IMR-90 (cell line): ENCODE data around the gene RIMS4. TPM values are rescaled to one million over a fixed set of nuclear protein-coding genes. Genes with fewer than 3 reads are reported as not detected.

Experiments used
- ATAC-seq: fragments of 200-7000 bp; cut with Tn5 transposase; 2 replicates; pipeline ENCODE4 v1.9.1; 2020; ENCODE audit warnings: low read depth, mild to moderate bottlenecking, moderate library complexity
- BruUV-seq: library from RNA; stranded (reverse); fragments of 400-500 nt; replicated peaks from 2 replicates; lab custom pipeline; 2021; lab: Mats Ljungman, UMichigan
- CTCF ChIA-PET: fragments of 300-600 bp; formaldehyde crosslinking; extraction: SDS; loops from one replicate; lab custom pipeline; 2021; ENCODE audit warnings: antibody characterized with exemption; lab: Yijun Ruan, JAX
- POLR2A ChIA-PET: fragments of 300-600 bp; sonication (Branson Sonifier 250); formaldehyde crosslinking; loops from one replicate; lab custom pipeline; 2022; ENCODE audit warnings: antibody characterized with exemption; ENCODE audit not compliant: unreplicated experiment; lab: Charles Lee
- DNase-seq: peaks from one replicate; pipeline ENCODE4 v3.0.0; 2013
- H2AFZ ChIP-seq: replicated peaks from 2 replicates; pipeline ENCODE3; 2013; ENCODE audit warnings: low read length, mild to moderate bottlenecking; ENCODE audit not compliant: poor library complexity
- H2AK5ac ChIP-seq: 2 replicates; pipeline ENCODE4 v1.6.1; 2013; ENCODE audit warnings: low read depth, low read length, inconsistent platforms
- H2AK9ac ChIP-seq: replicated peaks from 2 replicates; pipeline ENCODE3; 2013; ENCODE audit warnings: mild to moderate bottlenecking, low read depth, low read length, moderate library complexity; ENCODE audit not compliant: poor library complexity
- H2BK120ac ChIP-seq: 2 replicates; pipeline ENCODE4 v1.6.1; 2013; ENCODE audit warnings: low read depth, low read length, inconsistent platforms
- H2BK15ac ChIP-seq: 3 replicates; pipeline ENCODE4 v1.6.1; 2013; ENCODE audit warnings: low read depth, low read length, inconsistent platforms
- H2BK20ac ChIP-seq: 2 replicates; pipeline ENCODE4 v1.6.1; 2013; ENCODE audit warnings: low read depth, mild to moderate bottlenecking, inconsistent platforms, low read length, moderate library complexity
- H2BK5ac ChIP-seq: 2 replicates; pipeline ENCODE4 v1.6.1; 2013; ENCODE audit warnings: mild to moderate bottlenecking, low read depth, low read length, inconsistent platforms; ENCODE audit not compliant: poor library complexity, severe bottlenecking
- H3K14ac ChIP-seq: replicated peaks from 2 replicates; pipeline ENCODE4 v1.6.1; 2013; ENCODE audit warnings: low read depth, low read length, inconsistent platforms
- H3K18ac ChIP-seq: 2 replicates; pipeline ENCODE4 v1.6.1; 2013; ENCODE audit warnings: low read depth, low read length, control low read depth
- H3K23ac ChIP-seq: 2 replicates; pipeline ENCODE4 v1.6.1; 2013; ENCODE audit warnings: low read depth, low read length, inconsistent platforms
- H3K27ac ChIP-seq: 2 replicates; pipeline ENCODE4 v1.5.1; 2013; ENCODE audit warnings: mild to moderate bottlenecking, control low read depth, low read length; ENCODE audit not compliant: insufficient read depth
- H3K27me3 ChIP-seq: 2 replicates; pipeline ENCODE4 v1.6.1; 2013; ENCODE audit warnings: low read length; ENCODE audit not compliant: control insufficient read depth, insufficient read depth
- H3K36me3 ChIP-seq: 2 replicates; pipeline ENCODE4 v1.6.1; 2013; ENCODE audit warnings: low read length, mixed read lengths; ENCODE audit not compliant: control insufficient read depth, insufficient read depth
- H3K4ac ChIP-seq: 2 replicates; pipeline ENCODE4 v1.6.1; 2013; ENCODE audit warnings: low read depth, low read length, inconsistent platforms
- H3K4me1 ChIP-seq: 2 replicates; pipeline ENCODE4 v1.6.1; 2013; ENCODE audit warnings: low read length, mixed read lengths; ENCODE audit not compliant: control insufficient read depth, insufficient read depth
- H3K4me2 ChIP-seq: 2 replicates; pipeline ENCODE4 v1.6.1; 2013; ENCODE audit warnings: low read depth, mild to moderate bottlenecking, control low read depth, low read length, moderate library complexity
- H3K4me3 ChIP-seq: 2 replicates; pipeline ENCODE4 v1.5.1; 2013; ENCODE audit warnings: low read depth, mild to moderate bottlenecking, control low read depth, low read length, moderate library complexity; ENCODE audit not compliant: insufficient read depth
- H3K56ac ChIP-seq: 2 replicates; pipeline ENCODE4 v1.6.1; 2013; ENCODE audit warnings: low read length, inconsistent platforms; ENCODE audit not compliant: insufficient read depth; ENCODE audit errors: extremely low read depth
- H3K79me1 ChIP-seq, 2 experiments: 2 replicates each; pipeline ENCODE4 v1.6.1; 2013; ENCODE audit warnings: low read length in 2 of 2, inconsistent platforms in 1 of 2, low read depth in 1 of 2
- H3K9ac ChIP-seq: 2 replicates; pipeline ENCODE4 v1.6.1; 2013; ENCODE audit warnings: low read depth, low read length, control low read depth
- H3K9me1 ChIP-seq: 2 replicates; pipeline ENCODE4 v1.6.1; 2013; ENCODE audit warnings: low read length, inconsistent platforms; ENCODE audit not compliant: insufficient read depth
- H3K9me3 ChIP-seq: 2 replicates; pipeline ENCODE4 v1.6.1; 2013; ENCODE audit warnings: low read length; ENCODE audit not compliant: control insufficient read depth, insufficient read depth
- H4K20me1 ChIP-seq: 2 replicates; pipeline ENCODE4 v1.6.1; 2013; ENCODE audit warnings: low read length, inconsistent platforms; ENCODE audit not compliant: insufficient read depth
- H4K5ac ChIP-seq: 2 replicates; pipeline ENCODE4 v1.6.1; 2013; ENCODE audit warnings: mild to moderate bottlenecking, low read depth, low read length, control low read depth
- H4K8ac ChIP-seq, 2 experiments: 2 replicates each; pipeline ENCODE4 v1.6.1; 2013; ENCODE audit warnings: low read depth in 2 of 2, low read length in 2 of 2, control low read depth in 1 of 2, inconsistent platforms in 1 of 2
- H4K91ac ChIP-seq: 2 replicates; pipeline ENCODE4 v1.6.1; 2013; ENCODE audit warnings: low read depth, low read length, inconsistent platforms; ENCODE audit not compliant: insufficient read depth
- BHLHE40 ChIP-seq: fragments of 150-350 bp; IDR thresholded peaks from 2 replicates; pipeline ENCODE4 v1.6.1; 2016; ENCODE audit warnings: mild to moderate bottlenecking, low read depth, low read length
- CHD1 ChIP-seq: IDR thresholded peaks from 2 replicates; pipeline ENCODE4 v1.6.1; 2012; ENCODE audit warnings: low read depth, low read length, improper control_type of control experiment
- CTCF ChIP-seq: conservative IDR thresholded peaks from 2 replicates; pipeline ENCODE4 v1.5.1; 2012; ENCODE audit warnings: mild to moderate bottlenecking, low read depth, low read length, improper control_type of control experiment
- ELK1 ChIP-seq: fragments of 150-350 bp; IDR thresholded peaks from 2 replicates; pipeline ENCODE4 v1.6.1; 2016; ENCODE audit warnings: low read depth, mild to moderate bottlenecking, low read length, moderate library complexity, borderline replicate concordance
- FOS ChIP-seq: fragments of 150-350 bp; IDR thresholded peaks from 2 replicates; pipeline ENCODE4 v1.6.1; 2016; ENCODE audit warnings: low read depth, low read length
- MAFK ChIP-seq: IDR thresholded peaks from 2 replicates; pipeline ENCODE4 v1.6.1; 2012; ENCODE audit warnings: low read depth, low read length, improper control_type of control experiment
- MAZ ChIP-seq: IDR thresholded peaks from 2 replicates; pipeline ENCODE4 v1.6.1; 2012; ENCODE audit warnings: low read depth, mild to moderate bottlenecking, low read length, improper control_type of control experiment, moderate library complexity, borderline replicate concordance
- MXI1 ChIP-seq: IDR thresholded peaks from 2 replicates; pipeline ENCODE4 v1.6.1; 2012; ENCODE audit warnings: low read depth, mild to moderate bottlenecking, low read length, moderate library complexity, borderline replicate concordance
- NFE2L2 ChIP-seq: fragments of 150-350 bp; IDR thresholded peaks from 2 replicates; pipeline ENCODE4 v1.6.1; 2016; ENCODE audit warnings: low read depth, mild to moderate bottlenecking, low read length
- POLR2A ChIP-seq: IDR thresholded peaks from 2 replicates; pipeline ENCODE4 v1.6.1; 2012; ENCODE audit warnings: mild to moderate bottlenecking, low read depth, low read length
- RCOR1 ChIP-seq: IDR thresholded peaks from 2 replicates; pipeline ENCODE4 v1.6.1; 2012; ENCODE audit warnings: mild to moderate bottlenecking, low read length, improper control_type of control experiment; ENCODE audit not compliant: insufficient replicate concordance
- RFX5 ChIP-seq: IDR thresholded peaks from 2 replicates; pipeline ENCODE4 v1.8.0; 2012; ENCODE audit warnings: low read depth, mild to moderate bottlenecking, low read length, moderate library complexity
- SMC3 ChIP-seq: fragments of 150-350 bp; IDR thresholded peaks from 2 replicates; pipeline ENCODE4 v1.6.1; 2016; ENCODE audit warnings: low read depth, mild to moderate bottlenecking, antibody characterized with exemption, low read length, moderate library complexity
- USF2 ChIP-seq: fragments of 150-350 bp; IDR thresholded peaks from 2 replicates; pipeline ENCODE4 v1.6.1; 2017; ENCODE audit warnings: mild to moderate bottlenecking, antibody characterized with exemption, low read length, low read depth
- WGBS, 2 experiments: methylation state at CpG; one replicate each; pipeline versions ENCODE4 v1.1.5 to v1.1.7; 2013; ENCODE audit warnings: missing lambda C conversion rate in 2 of 2; ENCODE audit not compliant: insufficient read length in 1 of 2; ENCODE audit errors: extremely low coverage in 2 of 2; 5-methylcytosine and 5-hydroxymethylcytosine counted together
- dilution Hi-C: fragments of 300-500 bp; cut with HindIII; formaldehyde crosslinking; loops from one replicate; pipeline ENCODE4 v1.14.3; 2018; ENCODE audit warnings: low sequenced_read_pairs; ENCODE audit not compliant: unreplicated experiment
- in situ Hi-C: fragments of 300-500 bp; cut with MboI; formaldehyde crosslinking; loops from 3 replicates; pipeline ENCODE4 v1.14.3; 2019; ENCODE audit warnings: low sequenced_read_pairs, inconsistent platforms, mixed read lengths
- intact Hi-C: fragments of 100-400 bp; cut with micrococcal nuclease; formaldehyde crosslinking; loops from 2 replicates; pipeline ENCODE4 v1.10.0; 2022
- polyA plus RNA-seq, 3 experiments: library from polyadenylated mRNA; depleted of rRNA; stranded (reverse); fragments of >200 nt; gene quantifications; 2 replicates each; pipeline ENCODE4 v1.2.3, GENCODE V29; 2012; ENCODE audit warnings: low replicate concordance in 1 of 3
- total RNA-seq: library from RNA; depleted of rRNA; stranded (reverse); fragments of >200 nt; gene quantifications from 2 replicates; pipeline ENCODE4 v1.2.3, GENCODE V29; 2012

Gene RIMS4
- total and polyA plus RNA-seq, 2 of the 4 experiments (the other 2 are of a cell fraction): not detected

- peak overlapping the region; percentile 81 for H2AFZ ChIP-seq
- H3K9me3 ChIP-seq: no peaks in the 10 kb centered on the region
- peaks cover 4% of the 10 kb centered on the region for H3K27me3 ChIP-seq
- dilution Hi-C loops: no loop called here
- TF ChIP-seq SMC3 (no peak), NFE2L2 (no peak), BHLHE40 (no peak), CTCF (no peak), CHD1 (no peak), RFX5 (no peak), MXI1 (no peak), USF2 (no peak), MAZ (no peak), MAFK (no peak), POLR2A (no peak), RCOR1 (no peak), FOS (no peak), ELK1 (no peak)
- in situ Hi-C loops: no loop called here
- H3K18ac ChIP-seq: no peak overlapping the region
- H2BK5ac ChIP-seq: no peak overlapping the region
- peak overlapping the region; percentile 94 for H4K5ac ChIP-seq
- H3K4me2 ChIP-seq: no peak overlapping the region
- DNase-seq (no peak), ATAC-seq (no peak)
- no peak overlapping the region for H3K27ac ChIP-seq
- H4K8ac ChIP-seq: peak overlapping the region; percentile 77 to 88
- no peaks in the 10 kb centered on the region for H3K79me1 ChIP-seq
- WGBS, 2 experiments: 88% methylated on average over 3 of the region's 4 CpGs; no CpG with 5 or more reads in 1 of the 2 experiments
- H4K20me1 ChIP-seq: no peaks in the 10 kb centered on the region
- no peak overlapping the region for H3K23ac ChIP-seq
- no peak overlapping the region; the same call in 2 of the 3 replicates for H2BK15ac ChIP-seq
- peaks cover 6% of the 10 kb centered on the region; the same call in 1 of the 2 replicates for H3K4me1 ChIP-seq
- intact Hi-C loops: no loop called here
- H3K9me1 ChIP-seq: no peaks in the 10 kb centered on the region; the same call in 1 of the 2 replicates
- peak overlapping the region; percentile 42; the same call in 1 of the 2 replicates for H4K91ac ChIP-seq
- POLR2A ChIA-PET: no interaction called here
- no peak overlapping the region for H2AK9ac ChIP-seq
- H3K9ac ChIP-seq: no peak overlapping the region
- CTCF ChIA-PET: interaction anchor here (1.0 kb wide), 2 partner anchors 33 to 53 kb away, joined by 3 read pairs; no protein-coding TSS in a partner anchor
- no peak overlapping the region for H3K56ac ChIP-seq
- peak overlapping the region; percentile 24; the same call in 1 of the 2 replicates for H3K4ac ChIP-seq
- H3K36me3 ChIP-seq: no peaks in the 10 kb centered on the region
- H2BK120ac ChIP-seq: 0 out of 2 replicates have a peak overlapping the region, but pooled peaks have one; percentile 17
- H3K4me3 ChIP-seq: no peak overlapping the region
- H2AK5ac ChIP-seq: peak overlapping the region; percentile 43
- peak overlapping the region; percentile 55; the same call in 1 of the 2 replicates for H3K14ac ChIP-seq
- BruUV-seq: no TSS peak
- no peak overlapping the region for H2BK20ac ChIP-seq
These were observed 74.6 kb downstream of the RIMS4 start for GRCh38 chr20:44735816-44736169.
